OCI-LY7 (cell line): ENCODE measurements around the gene UBE2N.

Experiments
- EZH2phosphoT487 ChIP-seq: fragments of 200-600 bp; sonication (generic); IDR thresholded peaks from 2 replicates; pipeline ENCODE4 v1.6.1; 2018; ENCODE audit warnings: low read depth, borderline replicate concordance, mild to moderate bottlenecking, mixed run types, antibody characterized with exemption, low read length, moderate library complexity, mixed read lengths
- TF ChIP-seq, protein P1 (sequence below): fragments of 200-600 bp; sonication (generic); conservative IDR thresholded peaks from 2 replicates; pipeline ENCODE4 v1.5.1; 2014; ENCODE audit warnings: mild to moderate bottlenecking, antibody characterized with exemption, low read length, moderate library complexity, mixed read lengths

DNA sequence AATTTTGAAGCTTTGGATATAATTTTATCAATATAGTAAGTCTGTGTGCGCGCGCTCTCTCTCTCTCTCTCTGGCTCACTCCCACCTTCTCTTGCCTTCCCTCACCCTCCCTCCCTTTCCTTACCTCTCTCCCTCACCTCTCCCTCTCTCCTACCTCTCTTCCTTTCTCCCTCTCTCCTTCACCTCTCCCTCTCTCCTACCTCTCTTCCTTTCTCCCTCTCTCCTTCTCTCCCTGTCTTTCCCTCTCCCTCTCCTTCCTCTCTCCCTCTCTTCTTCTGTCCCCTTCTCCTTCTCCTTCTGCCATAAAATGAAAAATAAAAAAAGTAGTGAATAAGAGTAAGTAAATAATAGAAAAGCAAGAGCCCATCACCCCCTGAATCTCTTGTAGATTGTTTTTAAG is 73.0 kb downstream of the UBE2N start:
- TF ChIP-seq, protein P1, sequence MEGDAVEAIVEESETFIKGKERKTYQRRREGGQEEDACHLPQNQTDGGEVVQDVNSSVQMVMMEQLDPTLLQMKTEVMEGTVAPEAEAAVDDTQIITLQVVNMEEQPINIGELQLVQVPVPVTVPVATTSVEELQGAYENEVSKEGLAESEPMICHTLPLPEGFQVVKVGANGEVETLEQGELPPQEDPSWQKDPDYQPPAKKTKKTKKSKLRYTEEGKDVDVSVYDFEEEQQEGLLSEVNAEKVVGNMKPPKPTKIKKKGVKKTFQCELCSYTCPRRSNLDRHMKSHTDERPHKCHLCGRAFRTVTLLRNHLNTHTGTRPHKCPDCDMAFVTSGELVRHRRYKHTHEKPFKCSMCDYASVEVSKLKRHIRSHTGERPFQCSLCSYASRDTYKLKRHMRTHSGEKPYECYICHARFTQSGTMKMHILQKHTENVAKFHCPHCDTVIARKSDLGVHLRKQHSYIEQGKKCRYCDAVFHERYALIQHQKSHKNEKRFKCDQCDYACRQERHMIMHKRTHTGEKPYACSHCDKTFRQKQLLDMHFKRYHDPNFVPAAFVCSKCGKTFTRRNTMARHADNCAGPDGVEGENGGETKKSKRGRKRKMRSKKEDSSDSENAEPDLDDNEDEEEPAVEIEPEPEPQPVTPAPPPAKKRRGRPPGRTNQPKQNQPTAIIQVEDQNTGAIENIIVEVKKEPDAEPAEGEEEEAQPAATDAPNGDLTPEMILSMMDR: no peak
- no peak for TF ChIP-seq EZH2phosphoT487
